Measurements from ENCODE around the gene RGL4.

Gene RGL4

GRCh38 chr22:23695141-23695540 is 4.3 kb downstream of the RGL4 start:
- intact Hi-C loops (cut with DNase I) = no loop called here
- DNase-seq = peak in 2 of 42 donors; percentile 22 to 25

GRCh38 chr22:23695571-23696325 is 4.9 kb downstream of the RGL4 start:
- intact Hi-C loops (cut with DNase I) = no loop called here
- DNase-seq = no peak

GRCh38 chr22:23696326-23696851 is 5.6 kb downstream of the RGL4 start:
- intact Hi-C loops (cut with DNase I) = no loop called here
- peak in 3 of 42 donors; percentile 21 to 29 (median 25) for DNase-seq

- peak in 3 of 42 donors; percentile 2 to 34 (median 5) for DNase-seq
- intact Hi-C loops (cut with DNase I) = no loop called here
Observed at GRCh38 chr22:23697031-23697970, 6.5 kb downstream of the RGL4 start.

- peak in 1 of 42 donors; percentile 5 for DNase-seq
- intact Hi-C loops (cut with DNase I) = no loop called here
Observed at GRCh38 chr22:23698094-23698493, 7.3 kb downstream of the RGL4 start.

GRCh38 chr22:23698673-23699235 is 7.9 kb downstream of the RGL4 start:
- intact Hi-C loops (cut with DNase I) = no loop called here
- DNase-seq = peak in 8 of 42 donors; percentile 14 to 42 (median 28)

- no peak for DNase-seq
- intact Hi-C loops (cut with DNase I) = no loop called here
Observed at GRCh38 chr22:23700706-23701105, 9.9 kb downstream of the RGL4 start.

GRCh38 chr22:23704062-23704461 is 13.2 kb downstream of the RGL4 start:
- no peak for DNase-seq
- intact Hi-C loops (cut with DNase I) = no loop called here

GRCh38 chr22:23704829-23705228 is 14.0 kb downstream of the RGL4 start:
- intact Hi-C loops (cut with DNase I) = no loop called here
- DNase-seq = no peak

- DNase-seq = no peak
- intact Hi-C loops (cut with DNase I) = no loop called here
Observed at GRCh38 chr22:23705358-23705757, 14.5 kb downstream of the RGL4 start.

GRCh38 chr22:23708270-23708669 is 17.5 kb downstream of the RGL4 start:
- intact Hi-C loops (cut with DNase I) = no loop called here

GRCh38 chr22:23709107-23709506 is 18.3 kb downstream of the RGL4 start:
- no peak for DNase-seq
- intact Hi-C loops (cut with DNase I) = no loop called here

More at GRCh38 chr22:23708270-23708669, 17.5 kb downstream of the RGL4 start:
- no peak for DNase-seq

- DNase-seq = no peak
- intact Hi-C loops (cut with DNase I) = no loop called here
Observed at GRCh38 chr22:23712256-23712655, 21.4 kb downstream of the RGL4 start.

GRCh38 chr22:23713696-23714595 is 23.1 kb downstream of the RGL4 start:
- intact Hi-C loops (cut with DNase I) = no loop called here
- no peak for DNase-seq

GRCh38 chr22:23714596-23715578 is 24.1 kb downstream of the RGL4 start:
- no peak for DNase-seq
- intact Hi-C loops (cut with DNase I) = no loop called here

- intact Hi-C loops (cut with DNase I) = no loop called here
- DNase-seq = no peak
Observed at GRCh38 chr22:23715806-23716375, 25.1 kb downstream of the RGL4 start.

Data from head of caudate nucleus (tissue), 42 donors.